WERI-Rb-1 (cell line): Measurements from ENCODE around the gene RNF149.
"Not testable (repeated sequence)": the region's sequence is repeated elsewhere in the genome, so short reads cannot be mapped to it uniquely, and the experiment has no call there.

Experiments used
- DNase-seq: peaks from one replicate; pipeline ENCODE4 v3.0.0-alpha.2; 2020
- H3K27ac ChIP-seq: fragments of 250-450 bp; sonication (Bioruptor Pico); 2 replicates; pipeline ENCODE4 v1.5.1; 2020; ENCODE audit warnings: mild to moderate bottlenecking, moderate library complexity
- H3K27me3 ChIP-seq: fragments of 250-450 bp; sonication (Bioruptor Pico); 2 replicates; pipeline ENCODE4 v1.5.1; 2021; ENCODE audit warnings: mild to moderate bottlenecking, low read depth, moderate library complexity; ENCODE audit not compliant: insufficient read depth, severe bottlenecking
- H3K36me3 ChIP-seq: fragments of 250-450 bp; sonication (Bioruptor Pico); 2 replicates; pipeline ENCODE4 v1.5.1; 2020; ENCODE audit warnings: mild to moderate bottlenecking, moderate library complexity
- H3K4me3 ChIP-seq: 2 replicates; pipeline ENCODE4 v1.5.1; 2011; ENCODE audit warnings: low read depth, mild to moderate bottlenecking, control low read depth, low read length
- H3K9me3 ChIP-seq: fragments of 250-450 bp; sonication (Bioruptor Pico); 2 replicates; pipeline ENCODE4 v1.5.1; 2021; ENCODE audit warnings: mild to moderate bottlenecking, moderate library complexity; ENCODE audit not compliant: severe bottlenecking
- CTCF ChIP-seq: IDR thresholded peaks from 2 replicates; pipeline ENCODE4 v1.5.1; 2011; ENCODE audit warnings: low read depth, mild to moderate bottlenecking, control low read depth, inconsistent platforms, low read length

The RNF149 gene

GRCh38 chr2:101354420-101355311 lies 46.2 kb upstream of the RNF149 start:
- no peak overlapping the region for H3K27ac ChIP-seq
- no peak for DNase-seq
- H3K9me3 ChIP-seq: no peaks in the 10 kb centered on the region
- H3K4me3 ChIP-seq: no peak overlapping the region
- H3K36me3 ChIP-seq: no peaks in the 10 kb centered on the region
- no peak for TF ChIP-seq CTCF
- H3K27me3 ChIP-seq: no peaks in the 10 kb centered on the region

GRCh38 chr2:101352631-101353030 lies 44.1 kb upstream of the RNF149 start:
- not testable (repeated sequence) for H3K4me3 ChIP-seq

GRCh38 chr2:101351207-101351606 lies 42.7 kb upstream of the RNF149 start:
- TF ChIP-seq CTCF: no peak
- Histone ChIP-seq H3K27ac (no peak overlapping the region), H3K27me3 (no peaks in the 10 kb centered on the region), H3K9me3 (no peaks in the 10 kb centered on the region), H3K4me3 (no peak overlapping the region), H3K36me3 (no peaks in the 10 kb centered on the region)
- DNase-seq: no peak

More at GRCh38 chr2:101352631-101353030, 44.1 kb upstream of the RNF149 start:
- H3K27ac ChIP-seq, H3K9me3 ChIP-seq, H3K27me3 ChIP-seq, H3K36me3 ChIP-seq, DNase-seq: not testable (repeated sequence)

- no peak for DNase-seq
- H3K27me3 ChIP-seq: no peaks in the 10 kb centered on the region
- H3K36me3 ChIP-seq: no peaks in the 10 kb centered on the region
- H3K4me3 ChIP-seq: no peak overlapping the region
- H3K27ac ChIP-seq: no peak overlapping the region
- TF ChIP-seq CTCF: peak; percentile 52
- H3K9me3 ChIP-seq: no peaks in the 10 kb centered on the region
Measured at GRCh38 chr2:101349893-101350662, 41.6 kb upstream of the RNF149 start.

GRCh38 chr2:101348883-101349282 lies 40.4 kb upstream of the RNF149 start:
- no peaks in the 10 kb centered on the region for H3K27me3 ChIP-seq
- H3K27ac ChIP-seq: no peak overlapping the region
- no peak for DNase-seq
- no peaks in the 10 kb centered on the region for H3K9me3 ChIP-seq
- no peak overlapping the region for H3K4me3 ChIP-seq
- no peak for TF ChIP-seq CTCF
- H3K36me3 ChIP-seq: no peaks in the 10 kb centered on the region

GRCh38 chr2:101346909-101347308 lies 38.4 kb upstream of the RNF149 start:
- Histone ChIP-seq H3K27me3 (no peaks in the 10 kb centered on the region), H3K27ac (no peak overlapping the region), H3K4me3 (no peak overlapping the region), H3K9me3 (no peaks in the 10 kb centered on the region), H3K36me3 (no peaks in the 10 kb centered on the region)
- TF ChIP-seq CTCF: no peak
- DNase-seq: no peak
